Erythroblast (primary cell): Measurements from ENCODE around the gene EIF1B.

Source experiments
- DNase-seq, 2 experiments: peaks; one replicate each; lab custom pipeline; 2025; lab: John Stamatoyannopoulos, UW
- GATA1 ChIP-seq: IDR thresholded peaks from 2 replicates; pipeline ENCODE4 v1.6.1; 2011; ENCODE audit warnings: low read depth, mild to moderate bottlenecking, control low read depth, low read length, moderate library complexity
- POLR2A ChIP-seq: IDR thresholded peaks from 2 replicates; pipeline ENCODE4 v1.6.1; 2011; ENCODE audit warnings: mild to moderate bottlenecking, low read length

Gene EIF1B

DNA sequence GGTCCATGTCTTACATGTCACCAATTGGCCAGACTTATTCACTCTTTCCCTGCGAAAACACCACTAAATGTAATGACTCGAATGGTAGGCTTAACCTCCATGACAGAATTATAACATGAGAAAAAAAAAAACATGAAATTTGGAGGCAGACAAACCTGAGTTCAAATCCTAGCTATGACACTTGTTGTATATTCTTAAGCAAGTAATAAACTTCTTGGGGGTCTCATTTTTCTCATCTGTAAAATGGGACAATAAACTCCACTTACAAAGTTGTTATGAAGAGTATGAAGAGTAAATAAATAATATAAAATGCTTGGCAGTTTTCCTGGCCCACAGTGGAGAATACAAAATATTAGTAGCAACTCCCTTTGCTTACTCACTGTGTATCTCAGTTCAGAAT, 11.4 kb upstream of the EIF1B start:
- TF ChIP-seq GATA1 (no peak), POLR2A (no peak)
- no peak for DNase-seq

DNA sequence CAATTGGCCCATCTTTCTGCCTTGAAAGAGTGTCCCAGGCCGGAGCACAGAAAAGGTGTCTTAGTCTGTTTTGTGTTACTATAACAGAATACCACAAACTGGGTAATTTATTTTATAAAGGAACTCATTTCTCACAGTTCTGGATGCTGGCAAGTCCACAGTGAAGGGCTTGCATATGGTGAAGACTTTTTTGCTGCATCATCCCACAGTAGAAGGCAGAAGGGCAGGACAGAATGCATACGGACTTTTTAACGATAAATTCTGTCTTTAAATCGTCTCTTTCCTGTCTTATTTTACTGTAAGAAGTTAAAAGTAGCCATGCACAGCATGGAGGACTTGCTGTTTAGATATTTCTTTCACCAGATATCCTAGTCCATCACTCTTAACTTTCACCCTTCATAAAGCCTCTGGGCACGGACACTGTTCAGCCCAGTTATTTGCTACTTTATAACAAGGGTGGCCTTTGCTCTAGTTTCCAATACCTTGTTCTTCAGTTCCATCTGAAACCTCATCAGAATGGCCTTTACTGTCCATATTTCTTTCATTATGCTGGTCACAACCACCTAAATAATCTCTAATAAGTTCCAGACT, 10.3 kb upstream of the EIF1B start:
- TF ChIP-seq GATA1 (no peak), POLR2A (no peak)
- DNase-seq, result no peak

DNA sequence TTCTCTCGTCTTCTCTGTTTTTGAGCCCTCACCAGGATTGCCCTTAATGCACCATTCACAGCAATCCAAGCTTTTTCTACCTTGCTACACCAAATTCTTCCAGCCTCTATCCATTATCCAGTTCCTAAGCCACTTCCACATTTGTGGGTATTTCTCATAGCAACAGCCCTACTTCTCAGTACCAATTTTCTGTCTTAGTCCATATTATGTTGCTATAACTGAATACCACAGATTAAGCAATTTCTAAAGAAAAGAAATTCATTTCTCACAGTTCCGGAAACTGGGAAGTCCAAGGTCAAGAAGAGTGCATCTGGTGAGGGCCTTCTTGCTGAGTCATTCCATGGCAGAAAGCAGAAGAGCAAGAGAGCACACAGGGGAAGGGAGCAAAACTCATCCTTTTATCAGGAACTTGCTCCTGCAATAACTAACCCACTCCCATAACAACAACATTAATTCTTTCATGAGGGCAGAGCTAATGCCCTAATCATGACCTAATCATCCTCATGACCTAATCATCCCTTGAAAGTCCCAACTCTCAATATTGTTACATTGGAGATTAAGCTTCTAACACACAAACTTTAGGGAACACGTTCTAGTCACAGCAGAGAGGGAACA, 9.7 kb upstream of the EIF1B start:
- peak in 1 of 2 experiments; percentile 13 for DNase-seq
- no peak for TF ChIP-seq POLR2A
- no peak for TF ChIP-seq GATA1

DNA sequence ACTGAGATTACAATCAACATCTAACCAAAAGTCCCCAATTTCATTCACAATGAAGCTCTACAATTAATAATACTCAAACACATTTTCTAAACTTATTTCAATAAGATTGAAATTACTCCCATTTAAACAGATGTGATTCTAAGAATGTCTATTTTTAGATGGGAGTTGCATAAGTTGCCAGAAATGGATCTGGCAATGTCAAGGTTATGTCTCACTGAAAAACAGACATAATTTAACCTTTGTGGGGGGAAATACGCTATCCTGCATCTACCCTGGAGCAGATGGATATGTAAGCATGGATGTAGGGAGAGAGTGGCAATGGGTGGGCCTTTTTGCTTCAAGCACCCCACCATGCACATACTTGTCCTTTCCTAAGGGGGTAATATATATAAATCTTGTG, 6.7 kb upstream of the EIF1B start:
- TF ChIP-seq GATA1 (no peak), POLR2A (no peak)
- DNase-seq, result no peak

DNA sequence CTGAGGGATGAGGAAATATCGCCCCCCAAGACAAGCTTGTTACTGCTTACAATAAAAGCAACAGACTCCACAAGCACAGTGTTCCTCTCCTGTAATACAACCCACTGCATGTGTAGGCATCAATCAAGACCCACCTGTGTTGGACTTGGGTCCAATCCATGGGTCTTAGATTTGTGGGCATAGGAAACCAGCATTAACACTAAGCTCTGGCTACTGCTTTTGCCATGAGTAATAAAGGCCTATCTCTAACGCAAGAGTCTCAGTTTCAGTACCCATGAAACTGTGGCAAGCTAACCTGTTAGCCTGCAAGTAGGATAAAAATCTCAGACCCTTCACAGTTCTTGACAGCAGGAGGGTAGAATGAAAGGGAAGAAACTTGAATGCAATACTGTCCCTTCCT, 5.2 kb upstream of the EIF1B start:
- TF ChIP-seq GATA1 (no peak), POLR2A (no peak)
- no peak for DNase-seq

DNA sequence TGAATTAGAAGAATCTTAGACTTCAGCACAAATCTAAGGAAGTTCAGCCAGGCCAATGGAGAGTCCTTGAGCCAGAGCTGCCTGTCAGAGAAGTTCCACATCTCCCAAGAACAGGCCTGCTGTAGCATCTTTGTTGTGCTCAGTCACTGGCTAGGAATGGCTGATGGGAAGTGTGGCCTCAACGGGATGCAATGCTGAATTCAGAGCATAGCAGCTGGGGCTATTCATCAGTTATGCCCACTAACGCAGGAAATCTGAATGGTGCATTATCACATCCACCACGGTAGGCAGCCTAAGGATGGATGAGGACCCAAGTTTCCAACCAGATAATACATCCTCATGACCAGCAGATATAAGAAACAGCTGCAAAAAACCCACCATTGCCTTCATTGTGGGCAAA, 3.2 kb upstream of the EIF1B start:
- no peak for TF ChIP-seq POLR2A
- TF ChIP-seq GATA1, result no peak
- DNase-seq, result no peak

DNA sequence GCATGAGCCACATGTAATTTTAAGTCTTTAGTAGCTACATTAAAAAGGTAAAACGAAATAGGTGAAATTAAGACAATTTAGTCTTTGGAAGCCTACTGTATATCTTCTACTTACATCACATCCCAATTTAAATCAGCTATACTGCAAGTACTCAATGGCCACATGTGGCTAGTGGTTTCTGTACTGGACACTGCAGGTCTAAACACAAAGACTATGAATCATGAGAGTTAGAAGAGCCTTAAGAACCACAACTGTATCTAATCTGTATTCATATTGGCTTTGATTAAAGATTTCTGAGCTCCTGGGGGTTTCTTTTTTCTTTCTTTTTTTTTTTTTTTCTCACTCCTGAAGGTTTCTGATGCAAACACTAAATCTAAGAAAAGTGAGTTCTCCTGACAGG, 2.3 kb upstream of the EIF1B start:
- DNase-seq, result no peak
- TF ChIP-seq POLR2A (no peak), GATA1 (no peak)

DNA sequence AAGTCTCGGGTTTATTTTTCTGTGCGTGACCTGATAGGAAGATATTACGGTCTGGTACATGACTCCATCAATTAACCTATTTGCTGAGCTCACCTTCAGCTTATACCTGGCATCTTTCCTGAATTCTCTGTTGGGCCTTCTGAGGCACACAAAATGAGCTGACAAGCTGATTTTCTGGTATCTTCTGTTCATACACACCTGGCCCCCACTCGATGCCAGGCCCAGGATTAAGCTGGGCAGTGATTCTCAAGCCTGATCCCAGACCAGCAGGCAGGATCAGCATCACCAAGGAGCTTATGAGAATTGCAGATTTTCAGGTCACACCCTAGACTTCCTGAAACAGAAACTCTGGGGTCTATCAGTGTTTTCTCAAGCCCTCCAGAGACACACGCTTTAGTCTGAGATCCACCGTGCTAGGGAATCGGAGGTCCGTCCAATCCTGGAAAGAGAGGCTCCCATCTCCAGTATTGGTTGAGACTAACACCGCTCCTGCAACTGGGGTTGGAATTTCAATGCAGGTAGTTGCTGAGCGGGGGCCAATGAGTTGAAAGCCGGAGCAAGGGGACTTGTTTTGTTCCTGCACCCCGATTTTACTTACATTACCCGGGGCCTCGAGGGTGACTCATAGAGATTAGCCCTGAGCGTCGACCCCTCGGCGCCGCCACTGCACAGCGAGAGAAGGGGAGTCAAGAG, 636 bp upstream of the EIF1B start:
- no peak for DNase-seq
- no peak for TF ChIP-seq GATA1
- TF ChIP-seq POLR2A, result no peak

DNA sequence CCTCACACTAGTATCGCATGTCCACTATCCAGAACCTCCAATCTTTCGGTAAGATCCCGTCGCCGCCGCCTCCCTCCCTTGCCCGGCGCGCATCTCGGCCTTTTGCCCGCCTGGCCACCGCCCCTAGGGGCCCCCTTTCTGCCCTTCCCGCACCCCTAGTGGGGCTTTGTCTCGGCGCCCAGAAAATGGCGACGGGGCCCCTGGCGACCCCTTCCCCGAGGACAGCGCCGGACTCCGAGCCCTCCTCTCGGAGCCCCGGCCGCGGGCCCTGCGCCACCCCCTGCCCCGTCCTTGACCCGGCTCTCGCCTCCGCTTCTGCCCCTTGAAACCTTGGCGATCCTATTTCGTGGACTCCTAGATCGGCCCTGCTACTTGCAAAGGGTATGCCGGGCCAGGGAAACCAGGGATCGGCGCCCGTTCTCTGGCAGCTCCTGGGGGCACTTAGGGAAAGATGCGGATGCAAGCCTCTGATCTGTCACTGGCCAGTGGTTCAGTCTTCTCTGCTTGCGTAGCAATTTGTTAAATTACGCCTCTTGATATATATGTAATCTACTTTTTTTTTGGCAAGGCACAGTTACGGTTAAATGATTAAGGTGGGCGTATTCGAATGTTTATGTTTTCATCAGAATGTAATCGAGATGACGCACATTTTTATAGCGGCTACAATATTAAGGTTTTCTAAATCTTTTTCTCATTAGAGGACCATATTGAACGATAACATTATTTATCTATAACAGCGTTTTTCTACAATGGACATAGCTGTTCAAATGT, 603 bp downstream of the EIF1B start:
- DNase-seq, result peak; percentile 83
- TF ChIP-seq GATA1 (no peak), POLR2A (no peak)

DNA sequence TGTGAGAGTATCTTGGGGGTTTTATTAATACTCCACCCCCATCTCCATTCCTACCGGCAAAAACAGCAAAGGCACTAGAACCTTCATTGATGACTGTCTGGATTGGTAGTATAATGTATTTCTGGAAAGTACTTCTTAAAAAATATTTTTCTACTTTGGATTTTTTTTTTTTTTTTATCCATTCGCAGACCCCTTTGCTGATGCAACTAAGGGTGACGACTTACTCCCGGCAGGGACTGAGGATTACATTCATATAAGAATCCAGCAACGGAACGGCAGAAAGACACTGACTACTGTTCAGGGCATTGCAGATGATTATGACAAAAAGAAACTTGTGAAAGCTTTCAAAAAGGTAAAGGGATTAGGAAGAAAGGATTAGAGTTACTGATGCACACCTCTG, 1.2 kb downstream of the EIF1B start:
- DNase-seq, result peak; percentile 51 to 75
- TF ChIP-seq POLR2A, result no peak
- TF ChIP-seq GATA1, result no peak

DNA sequence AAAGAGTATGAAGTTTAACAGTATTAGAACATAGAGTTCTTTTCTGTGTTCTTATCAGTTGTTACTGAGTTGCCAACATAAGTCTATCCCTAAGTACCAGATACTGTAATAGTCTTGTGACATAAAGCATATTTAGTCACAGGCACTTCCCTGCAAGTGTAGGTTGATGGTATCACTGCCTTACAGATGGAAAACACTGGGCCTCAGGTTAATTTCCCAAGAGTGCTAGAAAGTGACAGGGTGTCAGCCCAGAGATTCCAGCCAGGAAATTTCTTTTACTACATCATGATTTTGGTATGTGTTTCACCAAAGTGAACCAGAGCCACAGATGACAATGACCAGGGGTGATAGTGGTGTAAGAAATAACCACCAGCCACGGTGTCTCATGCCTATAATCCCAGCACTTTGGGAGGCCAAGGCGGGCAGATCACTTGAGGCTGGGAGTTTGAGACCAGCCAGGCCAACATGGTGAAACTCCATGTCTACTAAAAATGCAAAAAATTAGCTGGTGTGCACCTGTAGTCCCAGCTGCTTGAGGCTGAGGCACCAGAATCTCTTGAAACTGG, 3.2 kb downstream of the EIF1B start:
- peak; percentile 55 to 69 for DNase-seq
- TF ChIP-seq GATA1 (no peak), POLR2A (no peak)

DNA sequence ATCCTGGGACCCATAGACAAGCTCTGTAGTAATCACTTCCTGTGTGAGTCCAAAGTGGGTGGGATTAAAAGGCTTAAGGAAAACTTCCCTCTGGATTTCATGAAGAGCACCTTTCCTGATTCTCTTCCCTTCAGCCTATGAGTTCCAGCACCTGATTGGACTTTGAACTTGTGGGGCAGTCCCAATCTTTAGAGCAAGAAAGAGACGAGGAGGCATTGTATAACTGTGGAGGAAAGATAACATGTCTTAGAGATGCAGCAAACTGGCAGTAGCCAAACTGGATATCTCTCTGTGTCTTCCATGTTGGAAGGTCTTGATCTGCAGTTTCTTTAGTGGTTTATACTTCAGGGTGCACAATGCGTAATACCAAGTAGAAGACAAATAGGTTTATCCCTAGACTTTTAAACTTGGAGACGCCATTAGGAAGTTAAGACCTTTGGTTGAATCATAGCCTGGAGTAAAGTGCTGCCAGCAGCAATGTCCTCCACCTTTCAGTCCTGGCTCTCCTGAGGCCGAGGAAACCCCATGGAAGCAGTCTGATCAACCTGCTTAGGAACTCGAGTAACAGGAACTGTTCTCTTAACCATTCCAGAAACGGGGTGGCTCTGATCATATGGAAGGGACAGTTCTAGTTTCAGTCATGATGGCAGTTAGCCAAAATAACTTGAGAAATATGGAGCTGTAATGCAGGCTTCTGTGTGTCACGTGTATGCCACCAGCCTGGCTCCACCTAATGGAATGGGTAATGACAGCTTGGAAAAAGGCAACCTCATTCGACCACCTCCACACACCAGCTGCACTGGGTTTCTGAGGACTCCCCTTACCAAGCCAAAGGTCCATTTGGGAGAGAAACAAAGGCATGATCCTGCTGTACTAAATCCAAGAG, 4.7 kb downstream of the EIF1B start:
- peak; percentile 71 to 89 for DNase-seq
- TF ChIP-seq POLR2A, result peak; percentile 49
- no peak for TF ChIP-seq GATA1
